IPS DF 6.9 (cell line): Measurements from ENCODE around the gene CDIP1.
A peak's percentile ranks its signal among the peaks of the same experiment; 100 is the strongest.

ENCODE experiments used
- DNase-seq: peaks from one replicate; pipeline ENCODE4 v3.0.0-alpha.2; 2013; ENCODE audit warnings: low read depth, low spot score
- H3K27ac ChIP-seq: one replicate; pipeline ENCODE4 v1.5.1; 2013; ENCODE audit warnings: low read length, control low read depth
- H3K27me3 ChIP-seq: 2 replicates; pipeline ENCODE4 v1.6.1; 2013; ENCODE audit warnings: mild to moderate bottlenecking, low read length; ENCODE audit not compliant: control insufficient read depth, insufficient read depth
- H3K36me3 ChIP-seq: 2 replicates; pipeline ENCODE4 v1.6.1; 2013; ENCODE audit warnings: low read length; ENCODE audit not compliant: control insufficient read depth, insufficient read depth
- H3K4me1 ChIP-seq: 2 replicates; pipeline ENCODE4 v1.6.1; 2013; ENCODE audit warnings: low read length; ENCODE audit not compliant: control insufficient read depth, insufficient read depth
- H3K4me3 ChIP-seq: 2 replicates; pipeline ENCODE4 v1.5.1; 2013; ENCODE audit warnings: mild to moderate bottlenecking, low read length
- H3K9me3 ChIP-seq: 2 replicates; pipeline ENCODE4 v1.6.1; 2013; ENCODE audit warnings: low read length, inconsistent platforms; ENCODE audit not compliant: control insufficient read depth, insufficient read depth
- WGBS: extraction: QIAGEN DNeasy Blood & Tissue Kit; methylation state at CpG from one replicate; pipeline ENCODE4 v1.1.7; 2013; ENCODE audit warnings: mixed read lengths, missing lambda C conversion rate; ENCODE audit not compliant: insufficient read length, insufficient coverage; 5-methylcytosine and 5-hydroxymethylcytosine counted together

The CDIP1 gene

GRCh38 chr16:4513881-4514280 lies 24.7 kb downstream of the CDIP1 start:
- Histone ChIP-seq H3K9me3 (no peaks in the 10 kb centered on the region), H3K27ac (no peak overlapping the region), H3K27me3 (no peaks in the 10 kb centered on the region), H3K4me1 (peaks cover 3% of the 10 kb centered on the region; the same call in 1 of the 2 replicates), H3K36me3 (peaks cover 22% of the 10 kb centered on the region), H3K4me3 (no peak overlapping the region)
- no peak for DNase-seq
- WGBS, result no CpG with 5 or more reads among the region's 7 CpGs

GRCh38 chr16:4513086-4513860 lies 25.3 kb downstream of the CDIP1 start:
- no peak for DNase-seq
- Histone ChIP-seq H3K4me1 (peaks cover 3% of the 10 kb centered on the region; the same call in 1 of the 2 replicates), H3K27me3 (no peaks in the 10 kb centered on the region), H3K36me3 (peaks cover 22% of the 10 kb centered on the region), H3K27ac (no peak overlapping the region), H3K9me3 (no peaks in the 10 kb centered on the region), H3K4me3 (no peak overlapping the region)
- no CpG with 5 or more reads among the region's 19 CpGs for WGBS

GRCh38 chr16:4512473-4512872 lies 26.1 kb downstream of the CDIP1 start:
- DNase-seq, result no peak
- Histone ChIP-seq H3K36me3 (peaks cover 29% of the 10 kb centered on the region), H3K27me3 (no peaks in the 10 kb centered on the region), H3K9me3 (no peaks in the 10 kb centered on the region), H3K27ac (no peak overlapping the region), H3K4me1 (peaks cover 3% of the 10 kb centered on the region; the same call in 1 of the 2 replicates), H3K4me3 (no peak overlapping the region)
- WGBS, result no CpG with 5 or more reads among the region's 10 CpGs

- no peak overlapping the region for H3K4me3 ChIP-seq
- H3K27me3 ChIP-seq, result no peaks in the 10 kb centered on the region
- peaks cover 29% of the 10 kb centered on the region for H3K36me3 ChIP-seq
- no peaks in the 10 kb centered on the region for H3K9me3 ChIP-seq
- DNase-seq, result peak; percentile 68
- no peak overlapping the region for H3K27ac ChIP-seq
- no CpG with 5 or more reads among the region's 9 CpGs for WGBS
- H3K4me1 ChIP-seq, result peaks cover 3% of the 10 kb centered on the region; the same call in 1 of the 2 replicates
Measured at GRCh38 chr16:4511441-4512082, 27.0 kb downstream of the CDIP1 start.

- DNase-seq, result no peak
- H3K9me3 ChIP-seq, result no peaks in the 10 kb centered on the region
- peaks cover 29% of the 10 kb centered on the region for H3K36me3 ChIP-seq
- no peak overlapping the region for H3K4me3 ChIP-seq
- peaks cover 3% of the 10 kb centered on the region; the same call in 1 of the 2 replicates for H3K4me1 ChIP-seq
- H3K27ac ChIP-seq, result no peak overlapping the region
- WGBS, result no CpG with 5 or more reads among the region's 14 CpGs
- no peaks in the 10 kb centered on the region for H3K27me3 ChIP-seq
Measured at GRCh38 chr16:4510747-4511426, 27.7 kb downstream of the CDIP1 start.

GRCh38 chr16:4510131-4510530 lies 28.4 kb downstream of the CDIP1 start:
- H3K4me1 ChIP-seq, result peaks cover 3% of the 10 kb centered on the region; the same call in 1 of the 2 replicates
- peaks cover 29% of the 10 kb centered on the region for H3K36me3 ChIP-seq
- no peaks in the 10 kb centered on the region for H3K27me3 ChIP-seq
- no peak for DNase-seq
- H3K27ac ChIP-seq, result no peak overlapping the region
- WGBS, result no CpG with 5 or more reads among the region's 5 CpGs
- H3K4me3 ChIP-seq, result no peak overlapping the region
- no peaks in the 10 kb centered on the region for H3K9me3 ChIP-seq

GRCh38 chr16:4509420-4509819 lies 29.2 kb downstream of the CDIP1 start:
- Histone ChIP-seq H3K36me3 (peaks cover 29% of the 10 kb centered on the region), H3K27me3 (no peaks in the 10 kb centered on the region), H3K4me1 (peaks cover under 1% of the 10 kb centered on the region; the same call in 1 of the 2 replicates), H3K27ac (no peak overlapping the region), H3K4me3 (no peak overlapping the region), H3K9me3 (no peaks in the 10 kb centered on the region)
- DNase-seq, result no peak
- no CpG with 5 or more reads among the region's 8 CpGs for WGBS

GRCh38 chr16:4508806-4509205 lies 29.8 kb downstream of the CDIP1 start:
- peaks cover 29% of the 10 kb centered on the region for H3K36me3 ChIP-seq
- no peak overlapping the region for H3K27ac ChIP-seq
- H3K4me1 ChIP-seq, result no peaks in the 10 kb centered on the region
- no peak for DNase-seq
- no CpG with 5 or more reads among the region's 3 CpGs for WGBS
- no peak overlapping the region for H3K4me3 ChIP-seq
- no peaks in the 10 kb centered on the region for H3K9me3 ChIP-seq
- H3K27me3 ChIP-seq, result no peaks in the 10 kb centered on the region

- H3K4me3 ChIP-seq, result no peak overlapping the region
- no peaks in the 10 kb centered on the region for H3K27me3 ChIP-seq
- no peak overlapping the region for H3K27ac ChIP-seq
- H3K9me3 ChIP-seq, result no peaks in the 10 kb centered on the region
- no peaks in the 10 kb centered on the region for H3K4me1 ChIP-seq
- no peak for DNase-seq
- peaks cover 25% of the 10 kb centered on the region for H3K36me3 ChIP-seq
- no CpG with 5 or more reads among the region's 17 CpGs for WGBS
Measured at GRCh38 chr16:4507588-4508345, 30.8 kb downstream of the CDIP1 start.

GRCh38 chr16:4506450-4506849 lies 32.1 kb downstream of the CDIP1 start:
- Histone ChIP-seq H3K4me1 (0 out of 2 replicates have a peak, but pooled peaks cover 1% of the 10 kb centered on the region), H3K4me3 (no peak overlapping the region), H3K9me3 (no peaks in the 10 kb centered on the region), H3K27me3 (no peaks in the 10 kb centered on the region), H3K27ac (no peak overlapping the region), H3K36me3 (peaks cover 16% of the 10 kb centered on the region)
- no CpG with 5 or more reads among the region's 3 CpGs for WGBS
- DNase-seq, result peak; percentile 47
